IMR-90 (cell line): ENCODE measurements around the gene CAMK2G. TPM values are rescaled to one million over a fixed set of nuclear protein-coding genes. Genes with fewer than 3 reads are reported as not detected.

ENCODE experiments used
- ATAC-seq: fragments of 200-7000 bp; cut with Tn5 transposase; 2 replicates; pipeline ENCODE4 v1.9.1; 2020; ENCODE audit warnings: low read depth, mild to moderate bottlenecking, moderate library complexity
- BruUV-seq: library from RNA; stranded (reverse); fragments of 400-500 nt; replicated peaks from 2 replicates; lab custom pipeline; 2021; lab: Mats Ljungman, UMichigan
- CTCF ChIA-PET: fragments of 300-600 bp; formaldehyde crosslinking; extraction: SDS; loops from one replicate; lab custom pipeline; 2021; ENCODE audit warnings: antibody characterized with exemption; lab: Yijun Ruan, JAX
- POLR2A ChIA-PET: fragments of 300-600 bp; sonication (Branson Sonifier 250); formaldehyde crosslinking; loops from one replicate; lab custom pipeline; 2022; ENCODE audit warnings: antibody characterized with exemption; ENCODE audit not compliant: unreplicated experiment; lab: Charles Lee
- DNase-seq: peaks from one replicate; pipeline ENCODE4 v3.0.0; 2013
- H2AFZ ChIP-seq: replicated peaks from 2 replicates; pipeline ENCODE3; 2013; ENCODE audit warnings: low read length, mild to moderate bottlenecking; ENCODE audit not compliant: poor library complexity
- H2AK5ac ChIP-seq: 2 replicates; pipeline ENCODE4 v1.6.1; 2013; ENCODE audit warnings: low read depth, low read length, inconsistent platforms
- H2AK9ac ChIP-seq: replicated peaks from 2 replicates; pipeline ENCODE3; 2013; ENCODE audit warnings: mild to moderate bottlenecking, low read depth, low read length, moderate library complexity; ENCODE audit not compliant: poor library complexity
- H2BK120ac ChIP-seq: 2 replicates; pipeline ENCODE4 v1.6.1; 2013; ENCODE audit warnings: low read depth, low read length, inconsistent platforms
- H2BK15ac ChIP-seq: 3 replicates; pipeline ENCODE4 v1.6.1; 2013; ENCODE audit warnings: low read depth, low read length, inconsistent platforms
- H2BK20ac ChIP-seq: 2 replicates; pipeline ENCODE4 v1.6.1; 2013; ENCODE audit warnings: low read depth, mild to moderate bottlenecking, inconsistent platforms, low read length, moderate library complexity
- H2BK5ac ChIP-seq: 2 replicates; pipeline ENCODE4 v1.6.1; 2013; ENCODE audit warnings: mild to moderate bottlenecking, low read depth, low read length, inconsistent platforms; ENCODE audit not compliant: poor library complexity, severe bottlenecking
- H3K14ac ChIP-seq: replicated peaks from 2 replicates; pipeline ENCODE4 v1.6.1; 2013; ENCODE audit warnings: low read depth, low read length, inconsistent platforms
- H3K18ac ChIP-seq: 2 replicates; pipeline ENCODE4 v1.6.1; 2013; ENCODE audit warnings: low read depth, low read length, control low read depth
- H3K23ac ChIP-seq: 2 replicates; pipeline ENCODE4 v1.6.1; 2013; ENCODE audit warnings: low read depth, low read length, inconsistent platforms
- H3K27ac ChIP-seq: 2 replicates; pipeline ENCODE4 v1.5.1; 2013; ENCODE audit warnings: mild to moderate bottlenecking, control low read depth, low read length; ENCODE audit not compliant: insufficient read depth
- H3K27me3 ChIP-seq: 2 replicates; pipeline ENCODE4 v1.6.1; 2013; ENCODE audit warnings: low read length; ENCODE audit not compliant: control insufficient read depth, insufficient read depth
- H3K36me3 ChIP-seq: 2 replicates; pipeline ENCODE4 v1.6.1; 2013; ENCODE audit warnings: low read length, mixed read lengths; ENCODE audit not compliant: control insufficient read depth, insufficient read depth
- H3K4ac ChIP-seq: 2 replicates; pipeline ENCODE4 v1.6.1; 2013; ENCODE audit warnings: low read depth, low read length, inconsistent platforms
- H3K4me1 ChIP-seq: 2 replicates; pipeline ENCODE4 v1.6.1; 2013; ENCODE audit warnings: low read length, mixed read lengths; ENCODE audit not compliant: control insufficient read depth, insufficient read depth
- H3K4me2 ChIP-seq: 2 replicates; pipeline ENCODE4 v1.6.1; 2013; ENCODE audit warnings: low read depth, mild to moderate bottlenecking, control low read depth, low read length, moderate library complexity
- H3K4me3 ChIP-seq: 2 replicates; pipeline ENCODE4 v1.5.1; 2013; ENCODE audit warnings: low read depth, mild to moderate bottlenecking, control low read depth, low read length, moderate library complexity; ENCODE audit not compliant: insufficient read depth
- H3K56ac ChIP-seq: 2 replicates; pipeline ENCODE4 v1.6.1; 2013; ENCODE audit warnings: low read length, inconsistent platforms; ENCODE audit not compliant: insufficient read depth; ENCODE audit errors: extremely low read depth
- H3K79me1 ChIP-seq, 2 experiments: 2 replicates each; pipeline ENCODE4 v1.6.1; 2013; ENCODE audit warnings: low read length in 2 of 2, inconsistent platforms in 1 of 2, low read depth in 1 of 2
- H3K9ac ChIP-seq: 2 replicates; pipeline ENCODE4 v1.6.1; 2013; ENCODE audit warnings: low read depth, low read length, control low read depth
- H3K9me1 ChIP-seq: 2 replicates; pipeline ENCODE4 v1.6.1; 2013; ENCODE audit warnings: low read length, inconsistent platforms; ENCODE audit not compliant: insufficient read depth
- H3K9me3 ChIP-seq: 2 replicates; pipeline ENCODE4 v1.6.1; 2013; ENCODE audit warnings: low read length; ENCODE audit not compliant: control insufficient read depth, insufficient read depth
- H4K20me1 ChIP-seq: 2 replicates; pipeline ENCODE4 v1.6.1; 2013; ENCODE audit warnings: low read length, inconsistent platforms; ENCODE audit not compliant: insufficient read depth
- H4K5ac ChIP-seq: 2 replicates; pipeline ENCODE4 v1.6.1; 2013; ENCODE audit warnings: mild to moderate bottlenecking, low read depth, low read length, control low read depth
- H4K8ac ChIP-seq, 2 experiments: 2 replicates each; pipeline ENCODE4 v1.6.1; 2013; ENCODE audit warnings: low read depth in 2 of 2, low read length in 2 of 2, control low read depth in 1 of 2, inconsistent platforms in 1 of 2
- H4K91ac ChIP-seq: 2 replicates; pipeline ENCODE4 v1.6.1; 2013; ENCODE audit warnings: low read depth, low read length, inconsistent platforms; ENCODE audit not compliant: insufficient read depth
- BHLHE40 ChIP-seq: fragments of 150-350 bp; IDR thresholded peaks from 2 replicates; pipeline ENCODE4 v1.6.1; 2016; ENCODE audit warnings: mild to moderate bottlenecking, low read depth, low read length
- CHD1 ChIP-seq: IDR thresholded peaks from 2 replicates; pipeline ENCODE4 v1.6.1; 2012; ENCODE audit warnings: low read depth, low read length, improper control_type of control experiment
- ELK1 ChIP-seq: fragments of 150-350 bp; IDR thresholded peaks from 2 replicates; pipeline ENCODE4 v1.6.1; 2016; ENCODE audit warnings: low read depth, mild to moderate bottlenecking, low read length, moderate library complexity, borderline replicate concordance
- FOS ChIP-seq: fragments of 150-350 bp; IDR thresholded peaks from 2 replicates; pipeline ENCODE4 v1.6.1; 2016; ENCODE audit warnings: low read depth, low read length
- MXI1 ChIP-seq: IDR thresholded peaks from 2 replicates; pipeline ENCODE4 v1.6.1; 2012; ENCODE audit warnings: low read depth, mild to moderate bottlenecking, low read length, moderate library complexity, borderline replicate concordance
- NFE2L2 ChIP-seq: fragments of 150-350 bp; IDR thresholded peaks from 2 replicates; pipeline ENCODE4 v1.6.1; 2016; ENCODE audit warnings: low read depth, mild to moderate bottlenecking, low read length
- POLR2A ChIP-seq: IDR thresholded peaks from 2 replicates; pipeline ENCODE4 v1.6.1; 2012; ENCODE audit warnings: mild to moderate bottlenecking, low read depth, low read length
- RAD21 ChIP-seq: IDR thresholded peaks from 2 replicates; pipeline ENCODE4 v1.6.1; 2012; ENCODE audit warnings: low read length, improper control_type of control experiment
- WGBS, 2 experiments: methylation state at CpG; one replicate each; pipeline versions ENCODE4 v1.1.5 to v1.1.7; 2013; ENCODE audit warnings: missing lambda C conversion rate in 2 of 2; ENCODE audit not compliant: insufficient read length in 1 of 2; ENCODE audit errors: extremely low coverage in 2 of 2; 5-methylcytosine and 5-hydroxymethylcytosine counted together
- dilution Hi-C: fragments of 300-500 bp; cut with HindIII; formaldehyde crosslinking; loops from one replicate; pipeline ENCODE4 v1.14.3; 2018; ENCODE audit warnings: low sequenced_read_pairs; ENCODE audit not compliant: unreplicated experiment
- in situ Hi-C: fragments of 300-500 bp; cut with MboI; formaldehyde crosslinking; loops from 3 replicates; pipeline ENCODE4 v1.14.3; 2019; ENCODE audit warnings: low sequenced_read_pairs, inconsistent platforms, mixed read lengths
- intact Hi-C: fragments of 100-400 bp; cut with micrococcal nuclease; formaldehyde crosslinking; loops from 2 replicates; pipeline ENCODE4 v1.10.0; 2022
- polyA plus RNA-seq, 3 experiments: library from polyadenylated mRNA; depleted of rRNA; stranded (reverse); fragments of >200 nt; gene quantifications; 2 replicates each; pipeline ENCODE4 v1.2.3, GENCODE V29; 2012; ENCODE audit warnings: low replicate concordance in 1 of 3
- total RNA-seq: library from RNA; depleted of rRNA; stranded (reverse); fragments of >200 nt; gene quantifications from 2 replicates; pipeline ENCODE4 v1.2.3, GENCODE V29; 2012
- TF ChIP-seq, protein P1 (sequence below): fragments of 150-350 bp; IDR thresholded peaks from 2 replicates; pipeline ENCODE4 v1.6.1; 2017; ENCODE audit warnings: mild to moderate bottlenecking, antibody characterized with exemption, low read length, low read depth

Gene CAMK2G
- total and polyA plus RNA-seq, 2 of the 4 experiments (the other 2 are of a cell fraction): 20.4 to 25.4 TPM

- TF ChIP-seq, protein P1, sequence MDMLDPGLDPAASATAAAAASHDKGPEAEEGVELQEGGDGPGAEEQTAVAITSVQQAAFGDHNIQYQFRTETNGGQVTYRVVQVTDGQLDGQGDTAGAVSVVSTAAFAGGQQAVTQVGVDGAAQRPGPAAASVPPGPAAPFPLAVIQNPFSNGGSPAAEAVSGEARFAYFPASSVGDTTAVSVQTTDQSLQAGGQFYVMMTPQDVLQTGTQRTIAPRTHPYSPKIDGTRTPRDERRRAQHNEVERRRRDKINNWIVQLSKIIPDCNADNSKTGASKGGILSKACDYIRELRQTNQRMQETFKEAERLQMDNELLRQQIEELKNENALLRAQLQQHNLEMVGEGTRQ: no peak
Measured at GRCh38 chr10:73780966-73781365, 93.4 kb downstream of the CAMK2G start (continued).

- Histone ChIP-seq H3K18ac (no peak overlapping the region), H3K9me3 (no peaks in the 10 kb centered on the region), H4K8ac (no peak overlapping the region), H3K27me3 (no peaks in the 10 kb centered on the region), H3K79me1 (peaks cover 13 to 50% of the 10 kb centered on the region in 2 experiments), H4K5ac (no peak overlapping the region), H4K20me1 (peaks cover 5% of the 10 kb centered on the region), H3K4me2 (peak overlapping the region; percentile 95), H3K9me1 (no peaks in the 10 kb centered on the region), H4K91ac (no peak overlapping the region), H3K56ac (no peak overlapping the region), H2AFZ (no peak overlapping the region), H2AK9ac (no peak overlapping the region), H3K27ac (no peak overlapping the region), H3K36me3 (peaks cover 12% of the 10 kb centered on the region), H3K9ac (no peak overlapping the region), H3K4me3 (no peak overlapping the region), H3K4me1 (peaks cover 2% of the 10 kb centered on the region; the same call in 1 of the 2 replicates), H3K14ac (no peak overlapping the region; the same call in 1 of the 2 replicates), H3K4ac (no peak overlapping the region), H2BK20ac (no peak overlapping the region), H3K23ac (peak overlapping the region; percentile 68; the same call in 1 of the 2 replicates), H2BK15ac (no peak overlapping the region), H2AK5ac (no peak overlapping the region), H2BK5ac (no peak overlapping the region), H2BK120ac (no peak overlapping the region)
- no TSS peak for BruUV-seq
- TF ChIP-seq ELK1 (no peak), CHD1 (no peak), POLR2A (no peak), RAD21 (no peak), BHLHE40 (no peak), NFE2L2 (no peak), FOS (no peak), MXI1 (no peak)
- no CpG with 5 or more reads among the region's 5 CpGs for WGBS, 2 experiments
- POLR2A ChIA-PET: no interaction called here
- dilution Hi-C loops (no loop called here), intact Hi-C loops (loop anchor here (2.0 kb wide), 1 partner anchor 36 kb away; the partner anchor contains the start of gene SEC24C), in situ Hi-C loops (no loop called here)
- ATAC-seq: no peak
- no peak for DNase-seq
- CTCF ChIA-PET: no interaction called here
Measured at GRCh38 chr10:73780301-73780700, 94.1 kb downstream of the CAMK2G start.
